Hematopoietic multipotent progenitor cell treated with erythropoietin and hydrocortisone succinate and interleukin-3 and kit ligand, for 8 days (in vitro differentiated cells): ENCODE results near the gene BCL11B.
A peak's percentile ranks its signal among the peaks of the same experiment; 100 is the strongest.

Experiments used
- DNase-seq: peaks from one replicate; pipeline ENCODE4 v3.0.0-alpha.2; 2015

The BCL11B gene

GRCh38 chr14:99266181-99267178 is 5.5 kb downstream of the BCL11B start:
- peak; percentile 55 for DNase-seq

GRCh38 chr14:99265571-99265970 is 6.4 kb downstream of the BCL11B start:
- DNase-seq = no peak

GRCh38 chr14:99264691-99265450 is 7.1 kb downstream of the BCL11B start:
- no peak for DNase-seq

- DNase-seq = no peak
These were observed 8.2 kb downstream of the BCL11B start for GRCh38 chr14:99263564-99264330.

- no peak for DNase-seq
These were observed 9.0 kb downstream of the BCL11B start for GRCh38 chr14:99262977-99263448.

- no peak for DNase-seq
These were observed 9.8 kb downstream of the BCL11B start for GRCh38 chr14:99261912-99262787.

GRCh38 chr14:99260587-99261551 is 11.1 kb downstream of the BCL11B start:
- no peak for DNase-seq

GRCh38 chr14:99260116-99260515 is 11.9 kb downstream of the BCL11B start:
- no peak for DNase-seq

- DNase-seq = no peak
These were observed 12.9 kb downstream of the BCL11B start for GRCh38 chr14:99258876-99259726.

- no peak for DNase-seq
These were observed 13.6 kb downstream of the BCL11B start for GRCh38 chr14:99258341-99258861.

- no peak for DNase-seq
These were observed 14.2 kb downstream of the BCL11B start for GRCh38 chr14:99257673-99258221.

GRCh38 chr14:99257122-99257672 is 14.8 kb downstream of the BCL11B start:
- no peak for DNase-seq

- no peak for DNase-seq
These were observed 15.5 kb downstream of the BCL11B start for GRCh38 chr14:99256483-99256874.

GRCh38 chr14:99255621-99256482 is 16.1 kb downstream of the BCL11B start:
- no peak for DNase-seq

- no peak for DNase-seq
These were observed 17.5 kb downstream of the BCL11B start for GRCh38 chr14:99254328-99255009.

GRCh38 chr14:99253890-99254289 is 18.1 kb downstream of the BCL11B start:
- DNase-seq = no peak
